Measurements from ENCODE around the gene PRG3.

The PRG3 gene

DNA sequence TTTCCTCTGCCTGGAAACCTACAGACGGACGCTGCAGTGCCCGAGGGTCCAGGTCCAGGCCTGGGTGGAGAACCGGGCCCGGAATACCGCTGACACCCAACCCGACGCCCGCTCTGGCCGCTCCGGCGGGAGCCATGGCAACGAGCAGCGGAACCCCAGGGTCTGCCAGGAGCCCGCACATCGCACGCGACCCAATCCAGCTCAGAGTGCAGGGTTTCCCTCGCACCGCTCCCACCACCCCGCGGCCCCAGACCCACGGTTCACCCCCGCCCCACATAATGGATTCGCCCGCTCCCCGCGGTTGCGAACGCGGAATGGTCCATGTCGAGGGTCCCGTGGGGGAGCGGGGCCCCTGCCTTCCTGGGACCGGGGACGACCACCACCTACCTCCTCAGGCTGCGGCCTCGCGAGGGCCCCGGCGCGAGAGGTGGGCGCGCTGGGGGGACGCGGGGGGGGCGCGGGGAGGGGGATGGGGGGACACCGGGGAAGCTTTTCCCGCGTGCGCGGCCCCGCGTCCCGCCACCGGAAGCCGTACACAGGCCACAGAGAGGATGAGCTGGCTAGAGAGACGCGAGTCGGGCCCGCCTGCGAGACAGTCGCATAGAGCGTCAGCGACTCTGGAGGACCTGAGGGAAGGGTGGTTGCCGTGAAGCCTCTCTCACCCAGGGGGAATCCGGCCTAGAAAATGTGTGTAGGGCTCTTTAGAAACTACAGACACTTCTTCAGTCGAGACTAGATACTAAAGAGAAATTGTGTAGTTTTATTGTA lies 45.4 kb downstream of the PRG3 start, which contains the start of gene SSRP1:
Gene SSRP1, minus strand, starts transcription at position 550 of the 768 bp plus-strand sequence. CDS start 771 bp downstream, outside the sequence.
- Histone ChIP-seq H3K4me1 (ENCODE audit: control insufficient read depth, insufficient read depth, low read length) (peaks cover 18% of the 10 kb centered on the region), H3K27ac (ENCODE audit: low read depth, low read length) (peak within 1 kb of the TSS; percentile 80)

DNA sequence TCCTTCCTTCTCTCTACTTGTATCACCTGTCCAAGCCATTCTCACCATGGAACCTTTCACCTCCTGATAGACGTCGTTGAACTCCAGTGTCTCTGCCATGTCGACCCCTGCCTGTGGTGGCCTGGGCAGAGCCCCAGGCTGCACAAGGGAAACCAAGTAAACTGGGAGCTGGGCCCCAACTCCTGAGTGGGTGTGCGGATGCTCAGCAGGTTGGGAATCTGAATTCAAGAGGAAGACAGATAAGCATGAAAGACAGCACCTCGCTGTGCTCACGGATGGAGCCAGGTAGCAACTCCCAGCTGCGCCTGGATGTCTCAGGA lies 46.0 kb downstream of the PRG3 start:
- H3K36me3 ChIP-seq (ENCODE audit: control insufficient read depth, insufficient read depth, low read length) = peaks cover 49% of the 10 kb centered on the region

More for the DNA sequence above, 45.4 kb downstream of the PRG3 start, which contains the start of gene SSRP1:
- H3K9ac ChIP-seq (ENCODE audit: low read depth, low read length) = peak within 1 kb of the TSS; percentile 81
- peak within 1 kb of the TSS; percentile 83 for H3K4me3 ChIP-seq (ENCODE audit: low read depth, low read length)
- H3K27me3 ChIP-seq (ENCODE audit: control insufficient read depth, insufficient read depth, low read length) = peaks cover 2% of the 10 kb centered on the region; the same call in 1 of the 2 replicates
- H3K36me3 ChIP-seq (ENCODE audit: control insufficient read depth, insufficient read depth, low read length) = peaks cover 44% of the 10 kb centered on the region
- H3K9me3 ChIP-seq (ENCODE audit: control insufficient read depth, insufficient read depth, low read length) = no peaks in the 10 kb centered on the region

DNA sequence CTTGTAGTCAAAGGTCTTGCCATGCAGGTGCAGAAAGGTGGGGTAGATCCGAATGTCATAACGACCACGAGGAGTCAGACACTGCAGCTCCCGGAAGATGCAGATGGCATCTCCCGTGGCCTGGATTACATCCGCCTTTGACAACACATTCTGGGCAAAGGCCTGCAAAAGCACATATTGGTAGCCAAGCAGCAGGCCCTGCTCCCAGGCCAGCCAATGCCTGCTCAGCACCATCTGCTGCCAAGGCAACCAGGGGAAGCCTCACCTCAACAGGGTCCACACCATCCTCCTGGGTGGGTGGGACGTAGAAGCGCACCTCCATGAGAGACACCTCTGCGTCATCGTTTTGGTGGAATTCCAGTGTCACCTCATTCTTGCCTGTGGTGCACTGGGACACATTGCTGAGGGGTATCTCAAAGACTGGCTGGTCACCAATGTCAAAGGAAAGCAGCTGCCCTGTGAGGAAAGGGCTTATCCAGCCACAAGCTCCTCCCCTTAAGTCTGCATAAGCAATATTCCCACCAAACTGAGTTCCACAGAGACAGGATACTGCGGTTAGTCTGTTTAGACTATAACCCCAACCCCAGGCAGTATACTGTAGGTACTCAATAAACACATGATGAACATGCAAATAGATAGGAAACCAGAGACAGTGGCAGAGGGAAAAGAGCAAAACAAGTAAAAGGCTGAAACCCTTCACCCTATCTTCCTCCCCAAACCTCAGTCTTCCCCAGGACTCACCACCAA lies 48.1 kb downstream of the PRG3 start:
- Histone ChIP-seq H3K27ac (ENCODE audit: low read depth, low read length) (no peak overlapping the region), H3K36me3 (ENCODE audit: control insufficient read depth, insufficient read depth, low read length) (peaks cover 70% of the 10 kb centered on the region)

More for the DNA sequence above, 46.0 kb downstream of the PRG3 start:
- peaks cover 12% of the 10 kb centered on the region for H3K4me1 ChIP-seq (ENCODE audit: control insufficient read depth, insufficient read depth, low read length)
- peak overlapping the region; percentile 80 for H3K27ac ChIP-seq (ENCODE audit: low read depth, low read length)
- no peaks in the 10 kb centered on the region for H3K27me3 ChIP-seq (ENCODE audit: control insufficient read depth, insufficient read depth, low read length)
- H3K9ac ChIP-seq (ENCODE audit: low read depth, low read length) = peak overlapping the region; percentile 81
- no peaks in the 10 kb centered on the region for H3K9me3 ChIP-seq (ENCODE audit: control insufficient read depth, insufficient read depth, low read length)
- peak overlapping the region; percentile 83 for H3K4me3 ChIP-seq (ENCODE audit: low read depth, low read length)

DNA sequence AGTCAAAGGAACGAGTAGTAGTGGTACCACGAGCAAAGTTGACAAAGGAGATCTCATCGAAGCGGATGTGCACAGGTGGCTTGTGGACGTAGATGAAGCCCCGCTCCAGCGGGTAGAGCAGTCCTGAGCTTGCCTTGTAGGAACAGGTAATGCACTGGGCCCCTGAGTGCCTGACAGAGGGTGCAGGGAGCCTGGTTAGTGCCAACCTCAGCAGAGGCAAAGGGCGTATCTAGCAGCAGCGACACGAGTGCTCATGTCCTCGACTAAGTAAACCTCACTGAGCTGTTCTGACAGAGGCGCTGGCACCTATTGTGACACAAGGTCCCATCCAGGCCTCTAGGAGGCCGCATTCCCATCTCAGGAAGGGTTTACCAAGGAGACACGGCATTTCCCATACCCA lies 49.2 kb downstream of the PRG3 start:
- no peaks in the 10 kb centered on the region for H3K27me3 ChIP-seq (ENCODE audit: control insufficient read depth, insufficient read depth, low read length)
- H3K9ac ChIP-seq (ENCODE audit: low read depth, low read length) = no peak overlapping the region
- H3K4me3 ChIP-seq (ENCODE audit: low read depth, low read length) = no peak overlapping the region
- peaks cover 12% of the 10 kb centered on the region for H3K4me1 ChIP-seq (ENCODE audit: control insufficient read depth, insufficient read depth, low read length)
- no peak overlapping the region for H3K27ac ChIP-seq (ENCODE audit: low read depth, low read length)
- no peaks in the 10 kb centered on the region for H3K9me3 ChIP-seq (ENCODE audit: control insufficient read depth, insufficient read depth, low read length)
- peaks cover 82% of the 10 kb centered on the region for H3K36me3 ChIP-seq (ENCODE audit: control insufficient read depth, insufficient read depth, low read length)

More for the DNA sequence above, 48.1 kb downstream of the PRG3 start:
- no peaks in the 10 kb centered on the region for H3K9me3 ChIP-seq (ENCODE audit: control insufficient read depth, insufficient read depth, low read length)
- peaks cover 12% of the 10 kb centered on the region for H3K4me1 ChIP-seq (ENCODE audit: control insufficient read depth, insufficient read depth, low read length)
- no peaks in the 10 kb centered on the region for H3K27me3 ChIP-seq (ENCODE audit: control insufficient read depth, insufficient read depth, low read length)
- no peak overlapping the region for H3K4me3 ChIP-seq (ENCODE audit: low read depth, low read length)
- no peak overlapping the region for H3K9ac ChIP-seq (ENCODE audit: low read depth, low read length)

DNA sequence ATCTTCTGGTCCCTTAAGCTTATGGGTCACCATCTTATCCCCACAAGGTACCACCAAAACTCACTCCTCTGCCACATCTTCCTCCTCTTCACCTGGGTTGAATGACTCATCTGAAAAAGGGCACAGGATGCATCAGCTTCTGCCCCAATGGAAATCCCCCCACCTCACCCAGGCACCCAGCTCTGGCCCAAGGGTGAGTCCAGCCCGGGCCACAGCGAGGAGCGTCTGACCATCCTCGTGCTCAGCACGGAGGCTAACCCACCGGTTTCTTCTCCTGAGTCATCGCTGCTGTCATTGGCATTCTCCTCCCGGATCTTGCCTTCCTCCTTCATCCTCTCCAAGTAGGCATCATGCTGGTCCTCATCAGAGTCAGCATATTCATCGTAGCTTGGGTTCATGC lies 50.9 kb downstream of the PRG3 start:
- H3K27me3 ChIP-seq (ENCODE audit: control insufficient read depth, insufficient read depth, low read length) = no peaks in the 10 kb centered on the region
- H3K9me3 ChIP-seq (ENCODE audit: control insufficient read depth, insufficient read depth, low read length) = no peaks in the 10 kb centered on the region
- H3K27ac ChIP-seq (ENCODE audit: low read depth, low read length) = no peak overlapping the region
- H3K4me1 ChIP-seq (ENCODE audit: control insufficient read depth, insufficient read depth, low read length) = peaks cover 20% of the 10 kb centered on the region
- peaks cover 92% of the 10 kb centered on the region for H3K36me3 ChIP-seq (ENCODE audit: control insufficient read depth, insufficient read depth, low read length)
- H3K4me3 ChIP-seq (ENCODE audit: low read depth, low read length) = no peak overlapping the region
- no peak overlapping the region for H3K9ac ChIP-seq (ENCODE audit: low read depth, low read length)

DNA sequence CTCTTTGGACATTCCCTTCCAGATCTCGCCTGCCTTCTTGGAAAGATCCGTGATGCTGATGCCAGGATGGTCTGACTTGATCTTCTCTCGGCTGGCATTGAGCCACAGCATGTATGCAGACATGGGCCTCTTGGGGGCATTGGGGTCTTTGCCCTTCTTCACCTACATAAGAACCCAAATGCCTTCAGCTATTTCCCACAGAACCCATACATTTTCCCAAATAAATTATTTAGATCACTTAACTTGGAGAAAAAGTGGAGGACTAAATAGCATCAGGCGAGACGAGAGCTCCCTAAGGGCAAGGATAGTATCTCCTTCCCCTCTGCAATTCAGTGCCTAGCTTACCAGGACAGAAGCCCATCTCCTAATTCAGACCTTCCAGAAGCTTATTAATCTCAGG lies 53.2 kb downstream of the PRG3 start:
- Histone ChIP-seq H3K9ac (ENCODE audit: low read depth, low read length) (no peak overlapping the region), H3K36me3 (ENCODE audit: control insufficient read depth, insufficient read depth, low read length) (peaks cover 70% of the 10 kb centered on the region), H3K4me3 (ENCODE audit: low read depth, low read length) (no peak overlapping the region), H3K27ac (ENCODE audit: low read depth, low read length) (no peak overlapping the region), H3K27me3 (ENCODE audit: control insufficient read depth, insufficient read depth, low read length) (no peaks in the 10 kb centered on the region), H3K9me3 (ENCODE audit: control insufficient read depth, insufficient read depth, low read length) (no peaks in the 10 kb centered on the region), H3K4me1 (ENCODE audit: control insufficient read depth, insufficient read depth, low read length) (peaks cover 23% of the 10 kb centered on the region)
